Mucosa of gallbladder (tissue), 1 donor: ENCODE data around the gene ESF1. TPM values are rescaled to one million over a fixed set of nuclear protein-coding genes. Genes with fewer than 3 reads are reported as not detected.

Source experiments
- DNase-seq: peaks from one replicate; pipeline ENCODE4 v3.0.0-alpha.2; 2020; ENCODE audit warnings: low spot score
- total RNA-seq: library from RNA; stranded (reverse); gene quantifications from one replicate; pipeline ENCODE4 v1.2.1, GENCODE V29; 2021
- donor health status: DM: no; HTN: no; CAD: no.

The ESF1 gene
- total RNA-seq, 1 donor from 2014 or later, result 11.6 TPM

GRCh38 chr20:13678944-13679343 lies 105.8 kb downstream of the ESF1 start:
- DNase-seq, result no peak

GRCh38 chr20:13677241-13677640 lies 107.5 kb downstream of the ESF1 start:
- no peak for DNase-seq

GRCh38 chr20:13676682-13677081 lies 108.0 kb downstream of the ESF1 start:
- DNase-seq, result no peak

GRCh38 chr20:13672690-13673089 lies 112.0 kb downstream of the ESF1 start:
- no peak for DNase-seq

GRCh38 chr20:13671916-13672378 lies 112.8 kb downstream of the ESF1 start:
- no peak for DNase-seq

GRCh38 chr20:13671512-13671911 lies 113.2 kb downstream of the ESF1 start:
- DNase-seq, result no peak

GRCh38 chr20:13670160-13670559 lies 114.6 kb downstream of the ESF1 start:
- no peak for DNase-seq

GRCh38 chr20:13665709-13666395 lies 118.9 kb downstream of the ESF1 start:
- no peak for DNase-seq

Other genes with a start within 250 kb of the ESF1 start
- 11.8 TPM for gene TASP1, start 146.0 kb downstream of the ESF1 start, total RNA-seq
- 22.9 TPM for gene NDUFAF5, start 109 bp upstream of the ESF1 start, total RNA-seq
- gene SEL1L2, start 205.7 kb upstream of the ESF1 start, total RNA-seq, result 0.52 TPM
- gene MACROD2, start 210.6 kb upstream of the ESF1 start, total RNA-seq, result 7.5 TPM